ENCODE measurements around the gene TNS3.

TNS3 gene

GRCh38 chr7:47482013-47482875 lies 99.7 kb downstream of the TNS3 start:
- no peaks in the 10 kb centered on the region for H3K36me3 Mint-ChIP-seq
- no peak overlapping the region for H3K27ac Mint-ChIP-seq
- no peaks in the 10 kb centered on the region for H3K27me3 Mint-ChIP-seq
- no peaks in the 10 kb centered on the region for H3K9me3 Mint-ChIP-seq (ENCODE audit: low read depth)
- H3K4me3 Mint-ChIP-seq: no peak overlapping the region
- H3K4me1 Mint-ChIP-seq (ENCODE audit: low read depth): peaks cover 8% of the 10 kb centered on the region

- H3K27ac Mint-ChIP-seq: no peak overlapping the region
- H3K27me3 Mint-ChIP-seq: peaks cover 2% of the 10 kb centered on the region
- no peak overlapping the region for H3K4me3 Mint-ChIP-seq
- peaks cover 8% of the 10 kb centered on the region for H3K4me1 Mint-ChIP-seq (ENCODE audit: low read depth)
- H3K36me3 Mint-ChIP-seq: no peaks in the 10 kb centered on the region
- H3K9me3 Mint-ChIP-seq (ENCODE audit: low read depth): no peaks in the 10 kb centered on the region
Measured at GRCh38 chr7:47481541-47482012, 100.3 kb downstream of the TNS3 start.

GRCh38 chr7:47480576-47481538 lies 101.1 kb downstream of the TNS3 start:
- no peaks in the 10 kb centered on the region for H3K9me3 Mint-ChIP-seq (ENCODE audit: low read depth)
- H3K27me3 Mint-ChIP-seq: peaks cover 3% of the 10 kb centered on the region
- H3K27ac Mint-ChIP-seq: no peak overlapping the region
- H3K4me1 Mint-ChIP-seq (ENCODE audit: low read depth): peaks cover 8% of the 10 kb centered on the region
- no peak overlapping the region for H3K4me3 Mint-ChIP-seq
- H3K36me3 Mint-ChIP-seq: no peaks in the 10 kb centered on the region

GRCh38 chr7:47479821-47480575 lies 101.9 kb downstream of the TNS3 start:
- no peak overlapping the region for H3K27ac Mint-ChIP-seq
- H3K4me3 Mint-ChIP-seq: no peak overlapping the region
- H3K9me3 Mint-ChIP-seq (ENCODE audit: low read depth): no peaks in the 10 kb centered on the region
- peaks cover 3% of the 10 kb centered on the region for H3K27me3 Mint-ChIP-seq
- H3K36me3 Mint-ChIP-seq: no peaks in the 10 kb centered on the region
- H3K4me1 Mint-ChIP-seq (ENCODE audit: low read depth): peaks cover 8% of the 10 kb centered on the region

GRCh38 chr7:47478926-47479711 lies 102.8 kb downstream of the TNS3 start:
- Mint-ChIP-seq H3K36me3 (no peaks in the 10 kb centered on the region), H3K9me3 (ENCODE audit: low read depth) (no peaks in the 10 kb centered on the region), H3K4me1 (ENCODE audit: low read depth) (peaks cover 8% of the 10 kb centered on the region), H3K4me3 (no peak overlapping the region), H3K27ac (no peak overlapping the region), H3K27me3 (peaks cover 3% of the 10 kb centered on the region)

- H3K27me3 Mint-ChIP-seq: peaks cover 3% of the 10 kb centered on the region
- no peak overlapping the region for H3K4me3 Mint-ChIP-seq
- H3K27ac Mint-ChIP-seq: no peak overlapping the region
- no peaks in the 10 kb centered on the region for H3K36me3 Mint-ChIP-seq
- no peaks in the 10 kb centered on the region for H3K9me3 Mint-ChIP-seq (ENCODE audit: low read depth)
- peaks cover 8% of the 10 kb centered on the region for H3K4me1 Mint-ChIP-seq (ENCODE audit: low read depth)
Measured at GRCh38 chr7:47478017-47478344, 103.9 kb downstream of the TNS3 start.

- Mint-ChIP-seq H3K4me1 (ENCODE audit: low read depth) (peaks cover 8% of the 10 kb centered on the region), H3K4me3 (no peak overlapping the region), H3K9me3 (ENCODE audit: low read depth) (no peaks in the 10 kb centered on the region), H3K36me3 (no peaks in the 10 kb centered on the region), H3K27ac (no peak overlapping the region), H3K27me3 (peaks cover 3% of the 10 kb centered on the region)
Measured at GRCh38 chr7:47477191-47478016, 104.5 kb downstream of the TNS3 start.

GRCh38 chr7:47475880-47476227 lies 106.1 kb downstream of the TNS3 start:
- H3K4me1 Mint-ChIP-seq (ENCODE audit: low read depth): peaks cover under 1% of the 10 kb centered on the region
- H3K4me3 Mint-ChIP-seq: no peak overlapping the region
- H3K27ac Mint-ChIP-seq: no peak overlapping the region
- H3K27me3 Mint-ChIP-seq: peaks cover 3% of the 10 kb centered on the region
- no peaks in the 10 kb centered on the region for H3K9me3 Mint-ChIP-seq (ENCODE audit: low read depth)
- no peaks in the 10 kb centered on the region for H3K36me3 Mint-ChIP-seq

- Mint-ChIP-seq H3K4me3 (no peak overlapping the region), H3K36me3 (no peaks in the 10 kb centered on the region), H3K9me3 (ENCODE audit: low read depth) (no peaks in the 10 kb centered on the region), H3K27me3 (peaks cover 3% of the 10 kb centered on the region), H3K27ac (no peak overlapping the region), H3K4me1 (ENCODE audit: low read depth) (no peaks in the 10 kb centered on the region)
Measured at GRCh38 chr7:47474937-47475879, 106.7 kb downstream of the TNS3 start.

GRCh38 chr7:47474211-47474936 lies 107.5 kb downstream of the TNS3 start:
- Mint-ChIP-seq H3K27ac (no peak overlapping the region), H3K4me3 (no peak overlapping the region), H3K4me1 (ENCODE audit: low read depth) (no peaks in the 10 kb centered on the region), H3K9me3 (ENCODE audit: low read depth) (no peaks in the 10 kb centered on the region), H3K27me3 (peaks cover 3% of the 10 kb centered on the region), H3K36me3 (no peaks in the 10 kb centered on the region)

- H3K27me3 Mint-ChIP-seq: peaks cover 3% of the 10 kb centered on the region
- no peaks in the 10 kb centered on the region for H3K9me3 Mint-ChIP-seq (ENCODE audit: low read depth)
- H3K4me3 Mint-ChIP-seq: no peak overlapping the region
- H3K4me1 Mint-ChIP-seq (ENCODE audit: low read depth): no peaks in the 10 kb centered on the region
- no peaks in the 10 kb centered on the region for H3K36me3 Mint-ChIP-seq
- no peak overlapping the region for H3K27ac Mint-ChIP-seq
Measured at GRCh38 chr7:47473499-47474210, 108.3 kb downstream of the TNS3 start.

All from activated naive CD8-positive, alpha-beta T cell (primary cell).